Coronary artery (tissue), 2 donors: ENCODE data around the gene REN.

Source experiments
- DNase-seq: peaks from one replicate; pipeline ENCODE4 v3.0.0-alpha.2; 2017; ENCODE audit warnings: low spot score
- H3K27ac ChIP-seq, 2 donors: fragments of 200-600 bp; sonication (generic); one replicate each; pipeline ENCODE4 v1.5.1; 2016 to 2019
- H3K4me3 ChIP-seq: fragments of 200-600 bp; sonication (generic); 2 replicates; pipeline ENCODE4 v1.5.1; 2016; ENCODE audit warnings: mild to moderate bottlenecking, moderate library complexity
- CTCF ChIP-seq: fragments of 200-600 bp; sonication (generic); IDR thresholded peaks from one replicate; pipeline ENCODE4 v1.5.1; 2019; ENCODE audit warnings: antibody characterized with exemption

Gene REN

GRCh38 chr1:204166219-204166618 lies at the start of gene REN:
Gene REN (minus strand): TSS chr1:204166337. CDS start chr1:204166293, 44 bp downstream.
- no peak for DNase-seq
- TF ChIP-seq CTCF: no peak
- H3K4me3 ChIP-seq: no peak within 1 kb of the TSS
- no peak within 1 kb of the TSS for H3K27ac ChIP-seq

DNA sequence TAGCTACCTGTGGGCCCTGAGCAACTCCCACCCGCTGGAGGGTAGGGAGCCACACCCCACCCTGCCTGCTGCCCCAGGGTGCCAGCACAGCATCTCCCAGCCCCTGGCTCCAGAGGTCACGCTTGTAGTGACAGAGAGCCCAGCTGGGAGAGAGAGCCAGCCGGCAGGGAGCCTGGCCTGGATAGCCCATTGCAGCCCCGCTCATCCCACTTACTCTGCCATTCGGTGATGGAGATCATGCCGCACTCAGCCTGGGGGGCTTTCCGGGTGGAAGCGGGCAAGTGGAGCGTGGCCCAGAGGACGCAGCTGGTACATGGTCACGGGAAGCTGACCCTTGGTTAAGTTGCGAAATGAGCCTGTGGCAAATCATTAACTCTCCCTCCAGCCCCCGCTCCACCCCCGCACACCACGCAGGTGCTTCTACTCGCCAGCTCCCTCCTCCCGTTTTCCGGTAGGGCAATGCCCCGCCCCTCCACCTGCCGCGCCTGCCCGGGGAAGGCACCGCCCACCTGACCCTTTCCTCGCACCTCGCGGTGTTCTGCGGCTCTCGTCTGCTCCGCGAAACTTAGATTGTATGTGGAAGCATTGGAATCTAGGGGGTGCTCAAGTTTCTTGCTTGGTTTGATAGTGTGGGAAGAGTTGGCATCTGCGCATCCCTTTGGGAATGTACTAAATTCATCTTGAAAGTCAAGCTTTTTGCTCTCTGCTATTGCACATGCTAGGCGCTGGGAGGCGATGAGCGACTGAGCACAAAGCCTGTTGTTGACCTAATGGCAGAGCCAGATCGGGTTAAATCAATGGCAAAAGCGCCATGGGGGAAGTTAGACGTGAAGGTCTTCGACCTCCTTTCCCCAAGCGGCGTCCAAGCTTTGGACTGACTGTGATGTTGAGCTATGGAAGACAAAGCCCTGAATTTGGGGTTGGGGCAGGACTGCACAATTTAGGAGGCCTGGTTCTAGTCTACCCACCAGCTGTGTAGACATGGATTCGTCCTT lies 47.8 kb upstream of the REN start, which contains the start of gene GOLT1A:
Gene GOLT1A, minus strand, starts transcription at position 321 of the 995 bp plus-strand sequence. Its CDS starts 82 bp downstream, at position 239.
- H3K27ac ChIP-seq: no peak within 1 kb of the TSS
- peak; percentile 72 for DNase-seq
- TF ChIP-seq CTCF: no peak
- H3K4me3 ChIP-seq: peak within 1 kb of the TSS; percentile 57

- H3K4me3 ChIP-seq: no peak overlapping the region
- H3K27ac ChIP-seq: no peak overlapping the region
- TF ChIP-seq CTCF: no peak
- DNase-seq: no peak
Observed at GRCh38 chr1:204212715-204213114, 46.6 kb upstream of the REN start.

DNA sequence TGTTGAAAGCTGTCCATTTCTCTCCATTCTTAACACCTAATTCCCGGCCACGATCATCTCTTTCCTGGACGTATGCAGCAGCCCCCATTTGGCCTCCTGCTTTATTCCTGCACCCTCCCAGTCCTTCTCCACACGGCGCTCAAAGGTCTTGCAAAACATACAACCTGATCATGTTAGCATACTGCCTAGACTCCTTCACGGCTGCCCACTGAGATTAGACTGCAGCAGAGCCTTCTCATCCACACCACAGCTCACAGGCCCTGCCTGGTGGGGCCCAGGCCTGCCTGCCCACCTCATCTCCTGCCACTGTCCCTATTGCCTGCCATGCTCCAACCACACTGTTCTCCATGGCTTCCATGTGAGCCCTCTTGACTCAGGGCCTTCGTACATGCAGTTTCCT lies 44.9 kb upstream of the REN start:
- no peak for TF ChIP-seq CTCF
- H3K4me3 ChIP-seq: no peak overlapping the region
- H3K27ac ChIP-seq: no peak overlapping the region
- peak; percentile 40 for DNase-seq

DNA sequence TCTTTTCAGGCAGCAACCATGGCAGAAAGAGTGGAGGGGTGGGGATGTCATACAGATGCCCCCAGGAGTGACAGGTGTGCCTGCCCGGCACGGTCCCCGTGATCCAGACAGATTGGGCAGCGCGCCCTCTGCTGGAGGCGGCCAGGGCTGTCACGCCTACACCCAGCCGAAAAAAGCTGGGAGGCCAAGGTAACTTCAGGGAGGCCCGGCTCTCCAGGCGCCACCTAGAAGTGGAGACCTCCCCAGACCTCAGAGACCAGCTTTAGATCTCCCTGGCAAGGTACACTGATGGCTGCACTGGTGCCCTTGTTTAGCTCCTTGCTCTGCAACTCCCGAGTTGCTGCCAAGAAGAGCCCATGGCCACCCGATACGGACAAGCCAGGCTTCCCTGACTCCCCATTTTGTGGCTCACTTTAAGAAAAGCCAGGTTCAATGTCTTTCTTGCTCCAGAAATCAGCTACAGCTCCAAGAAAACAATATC lies 41.0 kb upstream of the REN start:
- TF ChIP-seq CTCF: peak; percentile 91
- Histone ChIP-seq H3K27ac (no peak overlapping the region), H3K4me3 (no peak overlapping the region)
- DNase-seq: peak; percentile 75

DNA sequence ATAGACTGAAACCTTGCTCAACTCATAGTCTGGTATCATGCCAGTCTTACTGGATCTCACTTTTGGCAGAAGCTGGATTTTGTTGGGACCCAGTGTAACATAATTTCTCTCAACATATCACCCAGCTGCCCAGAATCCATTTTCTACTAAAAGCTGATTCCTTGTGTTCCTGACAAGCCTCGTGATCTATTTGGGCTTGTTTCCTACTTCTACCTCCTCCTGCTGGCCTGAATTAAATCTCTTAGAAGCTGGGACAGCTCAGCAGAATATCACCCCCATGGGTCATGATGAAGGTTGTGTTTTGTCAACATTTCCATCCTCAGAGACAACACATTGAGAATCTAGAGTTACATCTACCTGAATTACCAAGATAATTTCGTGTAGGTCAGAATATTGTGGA lies 40.0 kb upstream of the REN start:
- no peak overlapping the region for H3K4me3 ChIP-seq
- no peak for TF ChIP-seq CTCF
- no peak for DNase-seq

More for the DNA sequence above, 40.0 kb upstream of the REN start:
- H3K27ac ChIP-seq: no peak overlapping the region
